ENCODE results near the gene PPM1H. TPM values are rescaled to one million over a fixed set of nuclear protein-coding genes. Genes with fewer than 3 reads are reported as not detected.

Gene PPM1H
- polyA plus RNA-seq, 4 donors = 1.1 to 14.3 (median 3.2) TPM

DNA sequence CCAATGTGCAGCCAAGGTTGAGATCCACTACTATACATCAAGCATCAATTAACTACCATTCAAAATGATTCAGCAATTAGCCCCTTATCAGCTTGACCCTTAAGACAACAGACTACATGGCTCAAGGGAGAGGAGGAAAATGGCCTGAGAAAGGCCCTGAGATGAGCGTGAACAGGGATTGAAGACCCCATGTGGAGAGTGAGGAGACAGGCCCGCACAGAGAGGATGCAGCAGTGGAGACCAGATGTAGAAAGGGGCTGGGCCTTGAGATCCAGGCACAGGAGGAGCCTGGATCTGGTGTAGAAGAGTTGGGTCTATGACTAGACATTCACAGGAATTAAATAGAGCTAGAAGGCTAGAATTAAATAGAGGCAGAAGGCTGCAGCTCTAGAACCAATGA, 239.3 kb downstream of the PPM1H start:
- FAIRE-seq (no peak), DNase-seq (no peak)
- Histone ChIP-seq H3K9me3 (ENCODE audit: control insufficient read depth in 2 of 2, insufficient read depth in 1 of 2, low read depth in 1 of 2, low read length in 1 of 2) (no peaks in the 10 kb centered on the region), H3K4me3 (ENCODE audit: low read depth in 1 of 3, low read length in 3 of 3) (no peak overlapping the region), H3K27me3 (ENCODE audit: control insufficient read depth in 3 of 3, insufficient read depth in 3 of 3, low read length in 3 of 3) (no peaks in the 10 kb centered on the region), H3K27ac (ENCODE audit: low read depth in 1 of 3, low read length in 2 of 3) (no peak overlapping the region), H3K36me3 (ENCODE audit: control insufficient read depth in 3 of 3, insufficient read depth in 2 of 3, low read depth in 1 of 3, low read length in 3 of 3) (peaks cover 0 to 20% (median 0%) of the 10 kb centered on the region in 3 donors), H3K4me1 (ENCODE audit: control insufficient read depth in 3 of 3, insufficient read depth in 2 of 3, low read depth in 1 of 3, low read length in 2 of 3) (peaks cover 0 to 2% (median 0%) of the 10 kb centered on the region in 3 donors)
- WGBS, 3 donors = 91 to 94% (median 94%) methylated on average over 2 of the region's 2 CpGs

DNA sequence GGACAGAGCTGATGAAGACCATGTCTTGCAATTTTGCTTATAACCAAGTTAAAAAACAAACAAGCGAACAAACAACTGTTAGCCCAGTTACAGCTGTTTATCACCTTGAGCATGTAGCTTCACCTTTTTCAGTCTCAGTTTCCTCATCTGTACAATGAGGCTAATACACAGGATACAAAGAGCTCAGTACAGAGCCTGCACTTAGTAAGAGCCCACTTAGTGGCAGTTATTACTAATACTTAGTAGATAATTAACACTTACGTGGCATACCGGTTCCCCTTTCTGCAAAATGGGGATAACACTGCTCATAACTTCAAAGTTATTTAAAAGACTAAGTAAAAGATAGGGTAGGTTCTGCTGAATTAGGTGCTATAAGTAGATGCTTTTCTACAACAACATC, 240.3 kb downstream of the PPM1H start:
- peaks cover 0 to 21% (median 0%) of the 10 kb centered on the region in 3 donors for H3K36me3 ChIP-seq (ENCODE audit: control insufficient read depth in 3 of 3, insufficient read depth in 2 of 3, low read depth in 1 of 3, low read length in 3 of 3)
- DNase-seq = no peak
- H3K4me3 ChIP-seq (ENCODE audit: low read depth in 1 of 3, low read length in 3 of 3) = no peak overlapping the region
- no peak overlapping the region for H3K27ac ChIP-seq (ENCODE audit: low read depth in 1 of 3, low read length in 2 of 3)
- H3K27me3 ChIP-seq (ENCODE audit: control insufficient read depth in 3 of 3, insufficient read depth in 3 of 3, low read length in 3 of 3) = no peaks in the 10 kb centered on the region
- FAIRE-seq = no peak
- WGBS, 3 donors = 93 to 99% (median 97%) methylated on average over 3 of the region's 3 CpGs
- no peaks in the 10 kb centered on the region for H3K9me3 ChIP-seq (ENCODE audit: control insufficient read depth in 2 of 2, insufficient read depth in 1 of 2, low read depth in 1 of 2, low read length in 1 of 2)
- H3K4me1 ChIP-seq (ENCODE audit: control insufficient read depth in 3 of 3, insufficient read depth in 2 of 3, low read depth in 1 of 3, low read length in 2 of 3) = peaks cover 0 to 2% (median 0%) of the 10 kb centered on the region in 3 donors

DNA sequence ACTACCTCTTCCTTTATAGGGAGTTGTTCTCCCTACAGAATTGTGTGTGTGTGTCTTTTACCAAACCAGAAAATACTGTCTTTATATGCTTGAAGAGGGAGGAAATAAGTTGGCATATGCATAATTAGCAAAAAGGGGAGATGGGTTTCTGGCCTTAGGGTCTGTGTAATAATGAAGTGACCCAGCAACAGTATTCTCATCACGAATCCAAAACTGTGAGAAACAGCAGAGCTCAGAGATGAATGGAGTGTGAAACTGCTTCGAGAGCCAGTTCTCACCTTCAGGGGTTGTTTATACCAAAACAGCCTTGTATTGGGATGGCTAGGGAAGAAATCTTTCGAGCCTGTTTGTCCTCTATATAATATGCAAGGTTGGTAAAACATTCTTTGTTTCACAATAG, 240.8 kb downstream of the PPM1H start:
- no peak overlapping the region for H3K4me3 ChIP-seq (ENCODE audit: low read depth in 1 of 3, low read length in 3 of 3)
- FAIRE-seq = no peak
- H3K36me3 ChIP-seq (ENCODE audit: control insufficient read depth in 3 of 3, insufficient read depth in 2 of 3, low read depth in 1 of 3, low read length in 3 of 3) = peaks cover 0 to 23% (median 0%) of the 10 kb centered on the region in 3 donors
- DNase-seq = no peak
- H3K27me3 ChIP-seq (ENCODE audit: control insufficient read depth in 3 of 3, insufficient read depth in 3 of 3, low read length in 3 of 3) = no peaks in the 10 kb centered on the region
- no peak overlapping the region for H3K27ac ChIP-seq (ENCODE audit: low read depth in 1 of 3, low read length in 2 of 3)
- H3K9me3 ChIP-seq (ENCODE audit: control insufficient read depth in 2 of 2, insufficient read depth in 1 of 2, low read depth in 1 of 2, low read length in 1 of 2) = no peaks in the 10 kb centered on the region
- WGBS, 3 donors = 78 to 89% (median 83%) methylated on average over 3 of the region's 3 CpGs
- peaks cover 0 to 2% (median 0%) of the 10 kb centered on the region in 3 donors for H3K4me1 ChIP-seq (ENCODE audit: control insufficient read depth in 3 of 3, insufficient read depth in 2 of 3, low read depth in 1 of 3, low read length in 2 of 3)

DNA sequence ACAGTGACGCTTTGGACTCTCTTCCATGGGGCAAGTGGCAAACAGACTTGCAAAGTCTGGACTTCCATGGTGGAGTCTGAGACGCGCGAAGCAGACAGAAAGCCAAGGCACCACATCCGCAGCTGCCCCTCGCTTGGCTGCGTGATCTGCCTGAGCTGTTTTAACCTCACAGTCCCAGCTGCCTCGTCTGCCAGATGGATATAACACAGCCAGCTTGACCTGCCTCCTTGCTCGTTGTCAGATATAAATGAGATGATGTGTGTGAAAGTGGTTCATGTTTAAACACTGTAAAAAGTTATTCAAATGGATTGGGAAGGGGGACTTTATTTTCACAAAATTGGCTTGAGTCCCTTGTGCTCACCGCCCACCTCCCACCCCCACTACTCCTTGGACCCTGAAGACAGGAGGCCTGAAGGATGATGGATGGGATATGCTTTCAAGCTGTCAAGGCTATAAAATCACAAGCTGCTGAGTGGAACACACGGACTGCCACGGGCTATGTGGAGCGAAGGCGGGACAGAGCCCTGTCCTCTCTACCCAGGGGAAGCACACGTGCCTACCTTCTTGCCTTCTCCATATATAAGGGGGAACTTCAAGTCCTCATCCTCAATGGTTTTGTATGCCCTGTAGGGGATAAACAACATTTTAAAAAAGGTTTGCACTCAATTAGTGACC, 241.4 kb downstream of the PPM1H start:
- H3K27ac ChIP-seq (ENCODE audit: low read depth in 1 of 3, low read length in 2 of 3) = no peak overlapping the region

DNA sequence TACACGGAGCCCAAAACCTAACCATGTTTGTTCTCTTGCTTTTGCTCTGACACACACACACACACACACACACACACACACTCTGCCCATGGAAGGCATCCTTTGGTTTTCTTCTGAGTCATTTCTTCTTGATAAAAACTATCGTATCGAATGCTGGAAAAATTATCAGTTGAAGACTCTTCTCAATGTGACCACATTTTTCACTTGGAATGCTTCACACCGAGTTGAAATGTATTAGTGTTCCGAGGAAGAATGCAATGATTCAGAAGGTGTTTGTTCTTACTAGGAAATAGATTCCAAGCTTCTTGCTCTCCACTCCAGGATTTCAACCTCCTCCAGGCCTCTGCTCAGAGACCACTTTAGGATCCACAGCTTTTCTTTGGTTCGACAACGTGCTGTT, 242.1 kb downstream of the PPM1H start:
- H3K4me3 ChIP-seq (ENCODE audit: low read depth in 1 of 3, low read length in 3 of 3) = no peak overlapping the region
- no peaks in the 10 kb centered on the region for H3K9me3 ChIP-seq (ENCODE audit: control insufficient read depth in 2 of 2, insufficient read depth in 1 of 2, low read depth in 1 of 2, low read length in 1 of 2)
- H3K27ac ChIP-seq (ENCODE audit: low read depth in 1 of 3, low read length in 2 of 3) = no peak overlapping the region
- H3K36me3 ChIP-seq (ENCODE audit: control insufficient read depth in 3 of 3, insufficient read depth in 2 of 3, low read depth in 1 of 3, low read length in 3 of 3) = peaks cover 0 to 25% (median 0%) of the 10 kb centered on the region in 3 donors
- H3K4me1 ChIP-seq (ENCODE audit: control insufficient read depth in 3 of 3, insufficient read depth in 2 of 3, low read depth in 1 of 3, low read length in 2 of 3) = no peaks in the 10 kb centered on the region
- 84 to 90% (median 84%) methylated on average over 7 of the region's 7 CpGs for WGBS, 3 donors
- no peak for DNase-seq
- no peak for FAIRE-seq
- no peaks in the 10 kb centered on the region for H3K27me3 ChIP-seq (ENCODE audit: control insufficient read depth in 3 of 3, insufficient read depth in 3 of 3, low read length in 3 of 3)

More for the DNA sequence above, 241.4 kb downstream of the PPM1H start:
- Histone ChIP-seq H3K4me1 (ENCODE audit: control insufficient read depth in 3 of 3, insufficient read depth in 2 of 3, low read depth in 1 of 3, low read length in 2 of 3) (peaks cover 0 to 2% (median 0%) of the 10 kb centered on the region in 3 donors), H3K36me3 (ENCODE audit: control insufficient read depth in 3 of 3, insufficient read depth in 2 of 3, low read depth in 1 of 3, low read length in 3 of 3) (peaks cover 0 to 23% (median 0%) of the 10 kb centered on the region in 3 donors), H3K9me3 (ENCODE audit: control insufficient read depth in 2 of 2, insufficient read depth in 1 of 2, low read depth in 1 of 2, low read length in 1 of 2) (no peaks in the 10 kb centered on the region), H3K4me3 (ENCODE audit: low read depth in 1 of 3, low read length in 3 of 3) (no peak overlapping the region), H3K27me3 (ENCODE audit: control insufficient read depth in 3 of 3, insufficient read depth in 3 of 3, low read length in 3 of 3) (no peaks in the 10 kb centered on the region)
- 75 to 92% (median 89%) methylated on average over 15 of the region's 15 CpGs for WGBS, 3 donors
- DNase-seq (no peak), FAIRE-seq (no peak)

DNA sequence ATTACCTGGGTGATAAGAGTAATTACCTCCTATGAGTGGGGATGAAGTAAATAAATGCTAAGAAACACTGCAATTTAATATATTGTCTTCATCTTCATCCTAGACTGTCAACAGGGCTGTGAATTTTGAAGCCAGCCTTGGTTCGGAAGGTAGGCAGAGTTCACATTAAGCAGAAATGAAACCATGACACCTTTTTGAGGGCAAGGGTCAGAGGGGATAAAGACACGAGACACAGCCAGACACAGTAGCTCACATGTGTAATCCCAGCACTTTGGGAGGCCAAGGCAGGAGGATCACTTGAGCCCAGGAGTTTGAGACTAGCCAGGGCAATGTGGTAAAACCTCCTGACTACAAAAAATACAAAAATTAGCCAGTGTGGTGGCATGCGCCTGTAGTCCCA, 243.6 kb downstream of the PPM1H start:
- no peaks in the 10 kb centered on the region for H3K9me3 ChIP-seq (ENCODE audit: control insufficient read depth in 2 of 2, insufficient read depth in 1 of 2, low read depth in 1 of 2, low read length in 1 of 2)
- H3K36me3 ChIP-seq (ENCODE audit: control insufficient read depth in 3 of 3, insufficient read depth in 2 of 3, low read depth in 1 of 3, low read length in 3 of 3) = peaks cover 0 to 32% (median 0%) of the 10 kb centered on the region in 3 donors
- DNase-seq = no peak
- no peak overlapping the region for H3K27ac ChIP-seq (ENCODE audit: low read depth in 1 of 3, low read length in 2 of 3)
- no peaks in the 10 kb centered on the region for H3K4me1 ChIP-seq (ENCODE audit: control insufficient read depth in 3 of 3, insufficient read depth in 2 of 3, low read depth in 1 of 3, low read length in 2 of 3)
- WGBS, 3 donors = 85 to 93% (median 87%) methylated on average over 3 of the region's 3 CpGs
- no peak overlapping the region for H3K4me3 ChIP-seq (ENCODE audit: low read depth in 1 of 3, low read length in 3 of 3)
- no peaks in the 10 kb centered on the region for H3K27me3 ChIP-seq (ENCODE audit: control insufficient read depth in 3 of 3, insufficient read depth in 3 of 3, low read length in 3 of 3)
- FAIRE-seq = no peak

DNA sequence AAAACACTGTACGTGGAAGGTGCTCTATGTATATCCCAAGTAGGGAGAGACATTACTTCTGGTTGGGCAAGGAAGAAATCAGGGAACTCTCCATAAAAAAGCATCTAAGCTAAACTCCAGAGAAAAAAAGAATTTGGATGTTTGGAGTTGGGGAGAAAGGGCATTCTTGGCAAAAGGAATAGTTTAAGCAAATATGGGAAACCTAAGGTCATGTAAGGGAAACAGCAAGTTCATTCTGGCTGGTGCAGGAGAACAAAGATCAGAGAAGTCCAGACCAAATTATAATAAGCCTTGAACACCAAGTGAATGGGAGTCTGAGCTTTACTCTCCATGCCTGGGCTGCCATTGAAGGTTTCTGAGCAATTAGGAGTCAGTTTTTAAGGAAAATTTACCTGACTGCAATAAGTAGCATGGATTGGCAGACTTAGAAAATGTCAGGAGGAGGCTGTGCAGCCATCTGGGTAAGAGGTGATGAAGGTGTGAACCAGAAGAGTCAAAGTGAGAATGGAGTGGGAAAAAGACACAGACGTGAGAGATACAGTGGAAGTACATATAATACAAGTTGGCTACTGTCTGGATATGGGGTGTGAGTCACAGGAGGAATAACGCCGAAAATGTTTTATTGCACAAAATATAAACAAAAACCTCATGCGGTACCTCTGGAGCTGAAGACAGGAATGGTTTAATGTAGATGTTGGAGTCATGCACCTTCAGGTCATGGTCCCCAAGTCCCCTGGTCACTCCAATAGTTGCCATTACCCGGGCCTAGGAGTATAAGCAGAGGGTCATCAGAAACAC, 245.7 kb downstream of the PPM1H start:
- DNase-seq (no peak), FAIRE-seq (no peak)
- peaks cover 0 to 27% (median 0%) of the 10 kb centered on the region in 3 donors for H3K36me3 ChIP-seq (ENCODE audit: control insufficient read depth in 3 of 3, insufficient read depth in 2 of 3, low read depth in 1 of 3, low read length in 3 of 3)
- H3K27ac ChIP-seq (ENCODE audit: low read depth in 1 of 3, low read length in 2 of 3) = no peak overlapping the region
- H3K4me3 ChIP-seq (ENCODE audit: low read depth in 1 of 3, low read length in 3 of 3) = no peak overlapping the region
- no peaks in the 10 kb centered on the region for H3K27me3 ChIP-seq (ENCODE audit: control insufficient read depth in 3 of 3, insufficient read depth in 3 of 3, low read length in 3 of 3)
- 79 to 92% (median 82%) methylated on average over 6 of the region's 6 CpGs for WGBS, 3 donors
- H3K9me3 ChIP-seq (ENCODE audit: control insufficient read depth in 2 of 2, insufficient read depth in 1 of 2, low read depth in 1 of 2, low read length in 1 of 2) = no peaks in the 10 kb centered on the region
- H3K4me1 ChIP-seq (ENCODE audit: control insufficient read depth in 3 of 3, insufficient read depth in 2 of 3, low read depth in 1 of 3, low read length in 2 of 3) = no peaks in the 10 kb centered on the region

DNA sequence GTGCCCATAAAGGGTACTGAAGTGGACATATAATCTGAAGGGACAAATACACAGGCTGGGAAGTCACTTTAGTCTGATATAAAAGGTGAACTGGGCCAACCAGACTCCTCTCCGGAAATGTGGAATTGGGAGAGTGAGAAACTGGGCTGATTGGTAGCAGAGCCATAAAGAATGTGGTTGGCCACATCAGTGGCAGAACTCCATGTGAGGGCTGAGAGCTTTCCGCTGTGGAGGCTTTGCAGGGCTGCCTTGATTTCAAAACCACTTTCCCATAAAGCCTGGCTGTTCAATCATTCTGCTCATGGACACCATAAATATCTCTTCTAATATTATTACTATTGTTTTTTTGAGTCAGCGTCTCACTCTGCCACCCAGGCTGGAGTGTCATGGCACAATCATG, 248.0 kb downstream of the PPM1H start:
- H3K9me3 ChIP-seq (ENCODE audit: control insufficient read depth in 2 of 2, insufficient read depth in 1 of 2, low read depth in 1 of 2, low read length in 1 of 2) = no peaks in the 10 kb centered on the region
- FAIRE-seq = no peak
- H3K27ac ChIP-seq (ENCODE audit: low read depth in 1 of 3, low read length in 2 of 3) = no peak overlapping the region
- DNase-seq = no peak
- peaks cover 0 to 27% (median 0%) of the 10 kb centered on the region in 3 donors for H3K36me3 ChIP-seq (ENCODE audit: control insufficient read depth in 3 of 3, insufficient read depth in 2 of 3, low read depth in 1 of 3, low read length in 3 of 3)
- WGBS, 3 donors = 86 to 100% (median 95%) methylated on average over 3 of the region's 3 CpGs
- no peaks in the 10 kb centered on the region for H3K27me3 ChIP-seq (ENCODE audit: control insufficient read depth in 3 of 3, insufficient read depth in 3 of 3, low read length in 3 of 3)
- no peaks in the 10 kb centered on the region for H3K4me1 ChIP-seq (ENCODE audit: control insufficient read depth in 3 of 3, insufficient read depth in 2 of 3, low read depth in 1 of 3, low read length in 2 of 3)
- no peak overlapping the region for H3K4me3 ChIP-seq (ENCODE audit: low read depth in 1 of 3, low read length in 3 of 3)
